GM12878 (cell line): ENCODE data around the gene MT1H. TPM values are rescaled to one million over a fixed set of nuclear protein-coding genes. Genes with fewer than 3 reads are reported as not detected.

Experiments
- ATAC-seq: fragments of 200-7000 bp; cut with Tn5 transposase; 3 replicates; pipeline ENCODE4 v1.9.1; 2020; ENCODE audit warnings: mild to moderate bottlenecking, moderate library complexity
- BruUV-seq: library from RNA; stranded (reverse); fragments of 400-500 nt; replicated peaks from 2 replicates; lab custom pipeline; 2021; lab: Mats Ljungman, UMichigan
- CTCF ChIA-PET: fragments of 300-600 bp; sonication (Branson Sonifier 250); formaldehyde crosslinking; extraction: SDS; loops from one replicate; lab custom pipeline; 2021; ENCODE audit warnings: inconsistent platforms; lab: Yijun Ruan, JAX
- POLR2A ChIA-PET: fragments of 350-600 bp; formaldehyde crosslinking; extraction: SDS; loops from one replicate; lab custom pipeline; 2021; ENCODE audit warnings: inconsistent platforms; lab: Charles Lee
- RAD21 ChIA-PET: fragments of 300-600 bp; sonication (Branson Sonifier 250); formaldehyde crosslinking; loops from one replicate; lab custom pipeline; 2023; ENCODE audit warnings: antibody characterized with exemption; ENCODE audit not compliant: unreplicated experiment; lab: Charles Lee
- SMC1A ChIA-PET: fragments of 300-600 bp; sonication (Branson Sonifier 250); formaldehyde crosslinking; loops from one replicate; lab custom pipeline; 2023; ENCODE audit not compliant: unreplicated experiment, uncharacterized antibody; lab: Charles Lee
- DNase-seq: peaks from one replicate; pipeline ENCODE4 v3.0.0-alpha.2; 2011; ENCODE audit warnings: low read depth, low spot score
- FAIRE-seq: peaks from 3 replicates; lab custom pipeline; 2011; peaks lifted over from hg19 to GRCh38; lab: Jason Lieb, UNC
- H2AFZ ChIP-seq: 2 replicates; pipeline ENCODE4 v1.6.0; 2011; ENCODE audit warnings: low read depth, low read length, control low read depth; ENCODE audit not compliant: control insufficient read depth
- H3K27ac ChIP-seq: 2 replicates; pipeline ENCODE4 v1.5.1; 2011; ENCODE audit warnings: control low read depth; ENCODE audit not compliant: control insufficient read depth, insufficient read depth
- H3K27me3 ChIP-seq, 2 experiments: replicated peaks in 1 of 2; 2 replicates each; pipeline versions ENCODE4 v1.6.0 to v1.6.1; 2011; ENCODE audit warnings: low read length in 1 of 2; ENCODE audit not compliant: control insufficient read depth in 2 of 2, insufficient read depth in 2 of 2
- H3K36me3 ChIP-seq, 2 experiments: 2 replicates each; pipeline ENCODE4 v1.5.1; 2011; ENCODE audit warnings: low read length in 1 of 2; ENCODE audit not compliant: control insufficient read depth in 2 of 2, insufficient read depth in 2 of 2
- H3K4me1 ChIP-seq: 2 replicates; pipeline ENCODE4 v1.6.1; 2011; ENCODE audit warnings: mild to moderate bottlenecking, low read length, moderate library complexity, mixed read lengths; ENCODE audit not compliant: control insufficient read depth, insufficient read depth
- H3K4me2 ChIP-seq: 2 replicates; pipeline ENCODE4 v1.6.0; 2011; ENCODE audit warnings: control low read depth; ENCODE audit not compliant: control insufficient read depth, insufficient read depth
- H3K4me3 ChIP-seq: fragments of 200-600 bp; sonication (generic); 2 replicates; pipeline ENCODE4 v1.5.1; 2016
- H3K79me2 ChIP-seq: 2 replicates; pipeline ENCODE4 v1.6.0; 2011; ENCODE audit warnings: low read length; ENCODE audit not compliant: control insufficient read depth, insufficient read depth
- H3K9ac ChIP-seq: 2 replicates; pipeline ENCODE4 v1.8.0; 2011; ENCODE audit warnings: low read length, control low read depth, mixed read lengths; ENCODE audit not compliant: control insufficient read depth, insufficient read depth
- H3K9me3 ChIP-seq: replicated peaks from 3 replicates; pipeline ENCODE4 v1.5.1; 2011; ENCODE audit warnings: mild to moderate bottlenecking, low read length; ENCODE audit not compliant: control insufficient read depth, insufficient read depth
- H4K20me1 ChIP-seq: 2 replicates; pipeline ENCODE4 v1.6.0; 2011; ENCODE audit not compliant: control insufficient read depth, insufficient read depth
- BCL3 ChIP-seq: IDR thresholded peaks from 2 replicates; pipeline ENCODE4 v1.6.1; 2011; ENCODE audit warnings: borderline replicate concordance, low read depth, mild to moderate bottlenecking, moderate library complexity, low read length; ENCODE audit not compliant: insufficient read depth, poor library complexity, severe bottlenecking
- E2F8 ChIP-seq: fragments of 450-650 bp; IDR thresholded peaks from 2 replicates; pipeline ENCODE4 v1.6.1; 2018; ENCODE audit warnings: mild to moderate bottlenecking, low read depth, moderate library complexity; ENCODE audit not compliant: partially characterized antibody
- PAX5 ChIP-seq: IDR thresholded peaks from 2 replicates; pipeline ENCODE4 v1.6.1; 2011; ENCODE audit warnings: low read depth, low read length, borderline replicate concordance
- SIN3A ChIP-seq: IDR thresholded peaks from 2 replicates; pipeline ENCODE4 v1.6.1; 2012; ENCODE audit warnings: low read depth, low read length, improper control_type of control experiment
- SREBF2 ChIP-seq: IDR thresholded peaks from 2 replicates; pipeline ENCODE4 v1.6.1; 2012; ENCODE audit warnings: mild to moderate bottlenecking, low read length
- TCF3 ChIP-seq: IDR thresholded peaks from 2 replicates; pipeline ENCODE4 v1.6.1; 2012; ENCODE audit warnings: low read depth, mild to moderate bottlenecking, low read length, borderline replicate concordance; ENCODE audit not compliant: insufficient read depth
- WGBS: methylation state at CpG from one replicate; pipeline ENCODE4 v1.1.6; 2016; ENCODE audit warnings: low lambda C conversion rate; ENCODE audit not compliant: insufficient replicate concordance, insufficient coverage; ENCODE audit errors: missing lambda C conversion rate; 5-methylcytosine and 5-hydroxymethylcytosine counted together
- in situ Hi-C: fragments of 300-500 bp; cut with MboI; formaldehyde crosslinking; loops from 9 replicates; pipeline ENCODE4 v1.14.3; 2018; ENCODE audit warnings: mixed read lengths
- intact Hi-C: fragments of 100-400 bp; cut with micrococcal nuclease; formaldehyde crosslinking; loops from one replicate; pipeline ENCODE4 v1.14.2; 2022; ENCODE audit not compliant: unreplicated experiment
- polyA plus RNA-seq, 11 experiments: library from polyadenylated mRNA; depleted of rRNA in 4 of 11; unstranded in 6 of 11; stranded (reverse) in 5 of 11; fragments of >200 nt; fragmentation: Nextera tagmentation in 4 of 11; fragmentation: Illumina TruSeq in 1 of 11; extraction: Ambion mirVana in 4 of 11; extraction: Trizol in 1 of 11; gene quantifications; 1 replicate in 1 of 11; 2 replicates in 10 of 11; pipeline versions ENCODE4 v1.2.1 to v1.2.3, GENCODE V29; 2011 to 2016; ENCODE audit warnings: inconsistent platforms in 2 of 11, missing spikeins in 2 of 11, low read depth in 1 of 11
- total RNA-seq, 4 experiments: library from RNA; depleted of rRNA in 3 of 4; stranded (reverse); fragments of >200 nt in 3 of 4; fragmentation: Illumina TruSeq in 1 of 4; extraction: Trizol in 1 of 4; gene quantifications; 2 replicates each; pipeline versions ENCODE4 v1.2.1 to v1.2.3, GENCODE V29; 2013 to 2021

MT1H gene
- total and polyA plus RNA-seq, 10 of the 15 experiments (the other 5 are each of a cell fraction or from before 2014, with no cell fraction given): 0.40 to 6.0 (median 1.1) TPM; not detected in 2

GRCh38 chr16:56713794-56714193 lies 44.2 kb downstream of the MT1H start:
- H2AFZ ChIP-seq: no peak overlapping the region
- no peak for ATAC-seq
- TF ChIP-seq E2F8: no peak
- TF ChIP-seq PAX5: no peak
- no peak for TF ChIP-seq SIN3A
- no peak for TF ChIP-seq SREBF2
- no peak for TF ChIP-seq TCF3
- TF ChIP-seq BCL3: no peak
- no peaks in the 10 kb centered on the region for H3K27me3 ChIP-seq
- no peak overlapping the region for H3K4me3 ChIP-seq
- ChIA-PET CTCF (interaction anchor here (0.7 kb wide), 1 partner anchor 12 kb away, joined by 5 read pairs; no protein-coding TSS in a partner anchor), SMC1A (no interaction called here), POLR2A (no interaction called here), RAD21 (no interaction called here)
- no peak overlapping the region for H3K27ac ChIP-seq
- H3K9me3 ChIP-seq: no peaks in the 10 kb centered on the region; the same call in 2 of the 3 replicates
- H4K20me1 ChIP-seq: no peaks in the 10 kb centered on the region
- no peaks in the 10 kb centered on the region for H3K79me2 ChIP-seq
- H3K36me3 ChIP-seq: no peaks in the 10 kb centered on the region
- H3K9ac ChIP-seq: no peak overlapping the region
- intact Hi-C loops (no loop called here), in situ Hi-C loops (no loop called here)
- BruUV-seq: no TSS peak
- WGBS: 62% methylated on average over 2 of the region's 2 CpGs
- no peak for DNase-seq
- H3K4me1 ChIP-seq: peaks cover 2% of the 10 kb centered on the region; the same call in 1 of the 2 replicates
- H3K4me2 ChIP-seq: no peak overlapping the region
- FAIRE-seq: no peak
